ENCODE results near the gene EFNA4.

EFNA4 gene

DNA sequence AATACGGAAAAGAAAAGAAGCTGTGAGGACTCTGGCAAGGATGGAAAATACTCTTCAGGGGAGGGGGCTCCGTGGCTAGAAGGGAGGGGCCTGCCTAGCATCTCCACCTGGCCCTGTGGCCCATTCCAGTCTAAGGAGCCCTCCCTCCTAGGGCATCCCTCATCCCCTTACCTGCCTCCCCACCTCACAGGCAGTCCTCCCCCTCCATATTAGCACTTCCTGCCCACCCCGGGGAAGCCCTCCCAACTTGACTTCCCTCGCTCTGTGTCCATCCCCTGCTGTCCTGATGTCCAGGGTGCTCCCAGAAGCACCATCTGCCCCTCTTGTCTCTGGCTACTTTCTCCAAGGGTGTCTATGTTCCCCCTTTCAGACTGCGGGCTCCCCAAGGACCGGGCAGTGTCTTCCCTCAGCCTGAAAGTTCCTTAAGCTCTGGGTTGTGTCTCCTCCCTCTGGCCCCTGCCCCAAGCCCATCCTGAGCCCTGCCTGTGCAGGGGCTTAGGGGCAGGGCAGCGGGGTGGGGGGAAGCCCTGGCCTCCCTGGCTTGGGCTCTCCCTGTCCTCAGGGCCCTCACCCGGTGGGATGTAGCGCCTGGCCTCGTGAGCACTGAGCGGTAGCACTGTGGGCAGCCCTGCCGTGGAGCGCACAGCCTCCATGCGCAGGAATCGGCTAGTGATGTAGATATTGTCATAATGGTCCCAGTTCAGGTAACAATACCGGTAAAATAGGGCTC lies 33.9 kb upstream of the EFNA4 start:
- no peak overlapping the region for H3K9ac ChIP-seq (ENCODE audit: low read length)
- H3K4me3 ChIP-seq (ENCODE audit: insufficient read depth in 1 of 2, low read depth in 1 of 2, low read length in 2 of 2) = no peak overlapping the region
- H3K27ac ChIP-seq (ENCODE audit: low read length, poor library complexity, severe bottlenecking) = no peak overlapping the region
- H2BK5ac ChIP-seq (ENCODE audit: low read depth, low read length, poor library complexity, severe bottlenecking) = no peak overlapping the region
- H3K79me1 ChIP-seq (replicated peaks; ENCODE audit: low read length, poor library complexity, severe bottlenecking) = no peaks in the 10 kb centered on the region
- peaks cover 6% of the 10 kb centered on the region for H3K4me1 ChIP-seq (ENCODE audit: control insufficient read depth, insufficient read depth, low read depth, low read length)
- no peak overlapping the region for H4K8ac ChIP-seq (ENCODE audit: low read length)
- H3K14ac ChIP-seq (ENCODE audit: low read length in 2 of 2) = no peak overlapping the region
- peak overlapping the region in 1 of 2 experiments; percentile 36 for H3K23ac ChIP-seq (ENCODE audit: low read length in 2 of 2)
- H2BK120ac ChIP-seq (ENCODE audit: low read depth, low read length) = no peak overlapping the region
- no peaks in the 10 kb centered on the region for H3K36me3 ChIP-seq (ENCODE audit: control insufficient read depth in 1 of 2, insufficient read depth in 2 of 2, low read depth in 1 of 2, low read length in 2 of 2)
- H3K9me3 ChIP-seq (ENCODE audit: control insufficient read depth, low read length) = no peaks in the 10 kb centered on the region
- H3K4ac ChIP-seq (ENCODE audit: low read depth in 1 of 2, low read length in 2 of 2) = no peak overlapping the region
- no peak overlapping the region for H3K18ac ChIP-seq (ENCODE audit: low read depth in 1 of 2, low read length in 2 of 2)
- H2AFZ ChIP-seq (ENCODE audit: low read depth, low read length) = no peak overlapping the region
- no peak overlapping the region for H2BK12ac ChIP-seq (ENCODE audit: low read length in 2 of 2)
- no peak for DNase-seq
- no peak overlapping the region for H2AK5ac ChIP-seq (ENCODE audit: low read length, severe bottlenecking)
- H2BK15ac ChIP-seq (ENCODE audit: low read depth, poor library complexity, severe bottlenecking) = no peak overlapping the region
- no peak overlapping the region for H3K4me2 ChIP-seq (ENCODE audit: low read length, poor library complexity, severe bottlenecking)
- H4K91ac ChIP-seq (ENCODE audit: low read length) = no peak overlapping the region
- WGBS = 95% methylated on average over 15 of the region's 16 CpGs
- H3K27me3 ChIP-seq (ENCODE audit: control insufficient read depth in 1 of 2, insufficient read depth in 1 of 2, low read length in 2 of 2) = peaks cover 0 to 25% of the 10 kb centered on the region in 2 experiments

DNA sequence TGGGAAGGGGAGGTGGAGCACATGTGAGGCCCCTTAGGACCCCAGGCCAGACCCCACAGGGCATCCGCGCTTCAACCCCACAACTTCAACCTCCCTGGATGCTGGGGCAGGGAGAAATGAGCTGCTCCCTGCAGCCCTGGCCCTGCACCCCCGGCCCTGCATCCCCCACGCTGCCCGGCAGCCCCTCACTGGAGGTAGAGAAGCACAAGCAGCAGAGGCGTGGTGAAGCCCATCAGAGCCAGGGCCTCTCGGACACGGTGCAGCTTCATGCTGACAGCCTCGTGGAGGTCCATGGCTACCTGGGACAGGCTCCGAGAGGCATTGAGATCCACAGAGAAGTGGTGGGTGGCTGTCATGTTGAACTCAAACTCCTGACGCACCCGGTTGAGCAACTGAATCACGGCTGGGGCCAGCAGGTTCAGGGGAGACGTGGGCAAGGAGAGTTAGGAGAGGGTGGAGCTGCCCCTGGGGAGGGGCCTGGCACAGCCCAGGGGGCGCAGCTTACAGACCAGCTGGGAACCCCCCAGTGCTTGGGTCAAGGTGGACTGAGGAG lies 33.2 kb upstream of the EFNA4 start:
- Histone ChIP-seq H2BK120ac (ENCODE audit: low read depth, low read length) (no peak overlapping the region), H3K18ac (ENCODE audit: low read depth in 1 of 2, low read length in 2 of 2) (no peak overlapping the region), H4K8ac (ENCODE audit: low read length) (no peak overlapping the region), H4K91ac (ENCODE audit: low read length) (peak overlapping the region; percentile 60), H3K9ac (ENCODE audit: low read length) (no peak overlapping the region), H3K36me3 (ENCODE audit: control insufficient read depth in 1 of 2, insufficient read depth in 2 of 2, low read depth in 1 of 2, low read length in 2 of 2) (no peaks in the 10 kb centered on the region), H3K23ac (ENCODE audit: low read length in 2 of 2) (no peak overlapping the region), H3K27ac (ENCODE audit: low read length, poor library complexity, severe bottlenecking) (no peak overlapping the region), H3K4me3 (ENCODE audit: insufficient read depth in 1 of 2, low read depth in 1 of 2, low read length in 2 of 2) (peak overlapping the region in 1 of 2 experiments; percentile 29), H2BK5ac (ENCODE audit: low read depth, low read length, poor library complexity, severe bottlenecking) (no peak overlapping the region), H2BK15ac (ENCODE audit: low read depth, poor library complexity, severe bottlenecking) (no peak overlapping the region), H3K9me3 (ENCODE audit: control insufficient read depth, low read length) (no peaks in the 10 kb centered on the region), H3K4me1 (ENCODE audit: control insufficient read depth, insufficient read depth, low read depth, low read length) (peaks cover 6% of the 10 kb centered on the region), H3K27me3 (ENCODE audit: control insufficient read depth in 1 of 2, insufficient read depth in 1 of 2, low read length in 2 of 2) (peaks cover 0 to 25% of the 10 kb centered on the region in 2 experiments), H2AFZ (ENCODE audit: low read depth, low read length) (no peak overlapping the region), H3K79me1 (replicated peaks; ENCODE audit: low read length, poor library complexity, severe bottlenecking) (no peaks in the 10 kb centered on the region), H3K14ac (ENCODE audit: low read length in 2 of 2) (no peak overlapping the region), H2AK5ac (ENCODE audit: low read length, severe bottlenecking) (no peak overlapping the region), H2BK12ac (ENCODE audit: low read length in 2 of 2) (no peak overlapping the region), H3K4me2 (ENCODE audit: low read length, poor library complexity, severe bottlenecking) (no peak overlapping the region), H3K4ac (ENCODE audit: low read depth in 1 of 2, low read length in 2 of 2) (no peak overlapping the region)
- WGBS = 81% methylated on average over 15 of the region's 15 CpGs
- DNase-seq = no peak

GRCh38 chr1:155030899-155031298 lies 32.6 kb upstream of the EFNA4 start:
- Histone ChIP-seq H3K14ac (ENCODE audit: low read length in 2 of 2) (no peak overlapping the region), H4K8ac (ENCODE audit: low read length) (no peak overlapping the region), H4K91ac (ENCODE audit: low read length) (no peak overlapping the region), H3K4me3 (ENCODE audit: insufficient read depth in 1 of 2, low read depth in 1 of 2, low read length in 2 of 2) (no peak overlapping the region), H2AFZ (ENCODE audit: low read depth, low read length) (no peak overlapping the region), H3K9me3 (ENCODE audit: control insufficient read depth, low read length) (no peaks in the 10 kb centered on the region), H3K4ac (ENCODE audit: low read depth in 1 of 2, low read length in 2 of 2) (no peak overlapping the region), H2BK12ac (ENCODE audit: low read length in 2 of 2) (no peak overlapping the region), H2BK120ac (ENCODE audit: low read depth, low read length) (no peak overlapping the region), H2BK15ac (ENCODE audit: low read depth, poor library complexity, severe bottlenecking) (no peak overlapping the region), H3K18ac (ENCODE audit: low read depth in 1 of 2, low read length in 2 of 2) (no peak overlapping the region), H2AK5ac (ENCODE audit: low read length, severe bottlenecking) (no peak overlapping the region), H3K4me1 (ENCODE audit: control insufficient read depth, insufficient read depth, low read depth, low read length) (peaks cover 6% of the 10 kb centered on the region), H2BK5ac (ENCODE audit: low read depth, low read length, poor library complexity, severe bottlenecking) (no peak overlapping the region), H3K36me3 (ENCODE audit: control insufficient read depth in 1 of 2, insufficient read depth in 2 of 2, low read depth in 1 of 2, low read length in 2 of 2) (no peaks in the 10 kb centered on the region), H3K79me1 (replicated peaks; ENCODE audit: low read length, poor library complexity, severe bottlenecking) (no peaks in the 10 kb centered on the region), H3K23ac (ENCODE audit: low read length in 2 of 2) (no peak overlapping the region), H3K4me2 (ENCODE audit: low read length, poor library complexity, severe bottlenecking) (no peak overlapping the region), H3K27ac (ENCODE audit: low read length, poor library complexity, severe bottlenecking) (no peak overlapping the region), H3K9ac (ENCODE audit: low read length) (no peak overlapping the region), H3K27me3 (ENCODE audit: control insufficient read depth in 1 of 2, insufficient read depth in 1 of 2, low read length in 2 of 2) (peaks cover 0 to 25% of the 10 kb centered on the region in 2 experiments)
- WGBS = 91% methylated on average over 9 of the region's 11 CpGs
- DNase-seq = no peak

- no peak overlapping the region for H2BK5ac ChIP-seq (ENCODE audit: low read depth, low read length, poor library complexity, severe bottlenecking)
- WGBS = 87% methylated on average over 12 of the region's 12 CpGs
- H4K8ac ChIP-seq (ENCODE audit: low read length) = no peak overlapping the region
- H3K4me3 ChIP-seq (ENCODE audit: insufficient read depth in 1 of 2, low read depth in 1 of 2, low read length in 2 of 2) = no peak overlapping the region
- peaks cover 0 to 27% of the 10 kb centered on the region in 2 experiments for H3K27me3 ChIP-seq (ENCODE audit: control insufficient read depth in 1 of 2, insufficient read depth in 1 of 2, low read length in 2 of 2)
- H3K18ac ChIP-seq (ENCODE audit: low read depth in 1 of 2, low read length in 2 of 2) = no peak overlapping the region
- H4K91ac ChIP-seq (ENCODE audit: low read length) = no peak overlapping the region
- no peak overlapping the region for H2AK5ac ChIP-seq (ENCODE audit: low read length, severe bottlenecking)
- H3K4me1 ChIP-seq (ENCODE audit: control insufficient read depth, insufficient read depth, low read depth, low read length) = no peaks in the 10 kb centered on the region
- no peaks in the 10 kb centered on the region for H3K9me3 ChIP-seq (ENCODE audit: control insufficient read depth, low read length)
- H3K9ac ChIP-seq (ENCODE audit: low read length) = no peak overlapping the region
- H3K79me1 ChIP-seq (replicated peaks; ENCODE audit: low read length, poor library complexity, severe bottlenecking) = no peaks in the 10 kb centered on the region
- no peak overlapping the region for H3K14ac ChIP-seq (ENCODE audit: low read length in 2 of 2)
- H3K36me3 ChIP-seq (ENCODE audit: control insufficient read depth in 1 of 2, insufficient read depth in 2 of 2, low read depth in 1 of 2, low read length in 2 of 2) = no peaks in the 10 kb centered on the region
- no peak overlapping the region for H2BK120ac ChIP-seq (ENCODE audit: low read depth, low read length)
- no peak overlapping the region for H3K23ac ChIP-seq (ENCODE audit: low read length in 2 of 2)
- no peak overlapping the region for H2BK15ac ChIP-seq (ENCODE audit: low read depth, poor library complexity, severe bottlenecking)
- no peak overlapping the region for H2AFZ ChIP-seq (ENCODE audit: low read depth, low read length)
- DNase-seq = no peak
- no peak overlapping the region for H3K27ac ChIP-seq (ENCODE audit: low read length, poor library complexity, severe bottlenecking)
- no peak overlapping the region for H3K4me2 ChIP-seq (ENCODE audit: low read length, poor library complexity, severe bottlenecking)
- H2BK12ac ChIP-seq (ENCODE audit: low read length in 2 of 2) = no peak overlapping the region
- no peak overlapping the region for H3K4ac ChIP-seq (ENCODE audit: low read depth in 1 of 2, low read length in 2 of 2)
These were observed 30.7 kb upstream of the EFNA4 start for GRCh38 chr1:155032886-155033285.

Measured in mesenchymal stem cell (in vitro differentiated cells and primary cell).